Activated CD4-positive, alpha-beta T cell treated with anti-CD3 and anti-CD28 coated beads, Interleukin-2, amount 50 U/mL, for 4 hours (primary cell): ENCODE measurements around the gene CLPX.
"Not testable (repeated sequence)": the region's sequence is repeated elsewhere in the genome, so short reads cannot be mapped to it uniquely, and the experiment has no call there.

Source experiments
- DNase-seq, 2 experiments: peaks; one replicate each; pipeline ENCODE4 v3.0.0-alpha.2; 2020

CLPX gene

GRCh38 chr15:65165875-65166274 lies 19.3 kb downstream of the CLPX start:
- no peak for DNase-seq

GRCh38 chr15:65164139-65164538 lies 21.0 kb downstream of the CLPX start:
- DNase-seq: no peak

GRCh38 chr15:65163041-65163440 lies 22.1 kb downstream of the CLPX start:
- no peak for DNase-seq

GRCh38 chr15:65156692-65157091 lies 28.4 kb downstream of the CLPX start:
- no peak for DNase-seq

GRCh38 chr15:65154720-65155119 lies 30.4 kb downstream of the CLPX start:
- no peak for DNase-seq

- DNase-seq: no peak
These were observed 37.2 kb downstream of the CLPX start for GRCh38 chr15:65147902-65148301.

GRCh38 chr15:65146438-65146837 lies 38.7 kb downstream of the CLPX start:
- DNase-seq: no peak

GRCh38 chr15:65138631-65139030 lies 46.5 kb downstream of the CLPX start:
- not testable (repeated sequence) for DNase-seq

GRCh38 chr15:65137893-65138292 lies 47.2 kb downstream of the CLPX start:
- not testable (repeated sequence) for DNase-seq

GRCh38 chr15:65137089-65137488 lies 48.1 kb downstream of the CLPX start:
- not testable (repeated sequence) for DNase-seq

GRCh38 chr15:65134538-65134937 lies 50.6 kb downstream of the CLPX start:
- no peak for DNase-seq

GRCh38 chr15:65133548-65134200 lies 51.5 kb downstream of the CLPX start, which contains the start of gene PDCD7:
Gene PDCD7 (minus strand): TSS chr15:65133808. CDS start chr15:65133781, 27 bp downstream.
- DNase-seq: peak; percentile 76 to 78

- DNase-seq: no peak
These were observed 52.1 kb downstream of the CLPX start for GRCh38 chr15:65132878-65133547.

GRCh38 chr15:65130941-65131340 lies 54.2 kb downstream of the CLPX start:
- no peak for DNase-seq

GRCh38 chr15:65115542-65115941 lies 69.6 kb downstream of the CLPX start:
- no peak for DNase-seq

GRCh38 chr15:65115086-65115485 lies 70.1 kb downstream of the CLPX start, which contains the start of gene UBAP1L:
Gene UBAP1L (minus strand): TSS chr15:65115200. CDS start chr15:65106215, 8,985 bp downstream.
- DNase-seq: no peak

GRCh38 chr15:65110676-65111292 lies 74.4 kb downstream of the CLPX start:
- DNase-seq: no peak

GRCh38 chr15:65106011-65106590 lies 79.0 kb downstream of the CLPX start:
- DNase-seq: no peak

- no peak for DNase-seq
These were observed 80.1 kb downstream of the CLPX start for GRCh38 chr15:65105038-65105437.

GRCh38 chr15:65102912-65103311 lies 82.2 kb downstream of the CLPX start:
- no peak for DNase-seq

GRCh38 chr15:65101891-65102708 lies 83.0 kb downstream of the CLPX start:
- DNase-seq: no peak

GRCh38 chr15:65101411-65101890 lies 83.7 kb downstream of the CLPX start:
- DNase-seq: peak; percentile 38 to 44

- no peak for DNase-seq
These were observed 84.7 kb downstream of the CLPX start for GRCh38 chr15:65100442-65100841.
